Kidney (tissue), 14 donors: ENCODE results near the gene ANO7. TPM values are rescaled to one million over a fixed set of nuclear protein-coding genes. Genes with fewer than 3 reads are reported as not detected.

Source experiments
- DNase-seq, 5 donors: peaks; one replicate each; pipeline ENCODE4 v3.0.0-alpha.2; 2013 to 2020
- FAIRE-seq: peaks from 2 replicates; lab custom pipeline; 2012; peaks lifted over from hg19 to GRCh38; lab: Jason Lieb, UNC
- H3K27ac ChIP-seq, 2 donors: one replicate each; pipeline ENCODE4 v1.7.0; 2013; ENCODE audit warnings: low read depth in 2 of 2, low read length in 2 of 2, inconsistent platforms in 1 of 2
- H3K27me3 ChIP-seq: one replicate; pipeline ENCODE4 v1.7.1; 2013; ENCODE audit warnings: low read length, inconsistent platforms; ENCODE audit not compliant: control insufficient read depth, insufficient read depth
- H3K36me3 ChIP-seq, 3 donors: one replicate each; pipeline versions ENCODE4 v1.7.0 to v1.7.1; 2013; ENCODE audit warnings: low read length in 3 of 3, control low read depth in 1 of 3, inconsistent platforms in 1 of 3; ENCODE audit not compliant: insufficient read depth in 3 of 3, control insufficient read depth in 2 of 3
- H3K4me1 ChIP-seq, 3 donors: one replicate each; pipeline versions ENCODE4 v1.7.0 to v1.7.1; 2013; ENCODE audit warnings: low read length in 3 of 3, inconsistent platforms in 1 of 3, low read depth in 1 of 3; ENCODE audit not compliant: control insufficient read depth in 2 of 3, insufficient read depth in 2 of 3
- H3K4me3 ChIP-seq, 3 donors: one replicate each; pipeline versions ENCODE4 v1.7.0 to v1.8.1; 2013; ENCODE audit warnings: low read length in 3 of 3, control low read depth in 1 of 3, inconsistent platforms in 1 of 3
- H3K9ac ChIP-seq, 3 donors: one replicate each; pipeline versions ENCODE4 v1.7.0 to v1.7.1; 2013; ENCODE audit warnings: low read length in 3 of 3, control low read depth in 1 of 3, inconsistent platforms in 1 of 3
- H3K9me3 ChIP-seq, 3 donors: one replicate each; pipeline versions ENCODE4 v1.7.0 to v1.7.1; 2013; ENCODE audit warnings: low read length in 3 of 3, control low read depth in 1 of 3, inconsistent platforms in 1 of 3; ENCODE audit not compliant: control insufficient read depth in 2 of 3, insufficient read depth in 1 of 3
- intact Hi-C: fragments of 100-400 bp; cut with DNase I; formaldehyde crosslinking; loops from one replicate; pipeline ENCODE4 v1.11.1; 2022
- polyA plus RNA-seq: library from polyadenylated mRNA; stranded (reverse); fragments of 350-450 nt; fragmentation: Illumina TruSeq; extraction: RNeasy Lipid Tissue Mini Kit (QIAGEN cat#74804); gene quantifications from one replicate; pipeline ENCODE4 v1.2.3, GENCODE V29; 2014; ENCODE audit warnings: low read depth, low replicate concordance; ENCODE audit not compliant: insufficient read depth
- total RNA-seq: library from RNA; stranded (reverse); fragmentation: NEBNext Ultra II Directional; extraction: Animal tissue kit (Norgen Biotek cat#: 25700); gene quantifications from one replicate; pipeline ENCODE4 v1.2.1, GENCODE V29; 2021
- TF ChIP-seq, protein P1 (sequence below): IDR thresholded peaks from 3 replicates; pipeline ENCODE4 v1.5.1; 2012; ENCODE audit warnings: mild to moderate bottlenecking, moderate library complexity, borderline replicate concordance; ENCODE audit not compliant: insufficient read depth; ENCODE audit errors: extremely low read depth
- donor health status: control.
- donor health status: control.
- donor health status: control.
- donor health status: control.
- donor health status: control.
- donor health status: DM: yes; HTN: yes; CAD: no.
- donor health status: Normal renal cell carcinoma (clear cell type).

ANO7 gene
- total and polyA plus RNA-seq, 2 donors from 2014 or later = 1.1 to 1.9 TPM

DNA sequence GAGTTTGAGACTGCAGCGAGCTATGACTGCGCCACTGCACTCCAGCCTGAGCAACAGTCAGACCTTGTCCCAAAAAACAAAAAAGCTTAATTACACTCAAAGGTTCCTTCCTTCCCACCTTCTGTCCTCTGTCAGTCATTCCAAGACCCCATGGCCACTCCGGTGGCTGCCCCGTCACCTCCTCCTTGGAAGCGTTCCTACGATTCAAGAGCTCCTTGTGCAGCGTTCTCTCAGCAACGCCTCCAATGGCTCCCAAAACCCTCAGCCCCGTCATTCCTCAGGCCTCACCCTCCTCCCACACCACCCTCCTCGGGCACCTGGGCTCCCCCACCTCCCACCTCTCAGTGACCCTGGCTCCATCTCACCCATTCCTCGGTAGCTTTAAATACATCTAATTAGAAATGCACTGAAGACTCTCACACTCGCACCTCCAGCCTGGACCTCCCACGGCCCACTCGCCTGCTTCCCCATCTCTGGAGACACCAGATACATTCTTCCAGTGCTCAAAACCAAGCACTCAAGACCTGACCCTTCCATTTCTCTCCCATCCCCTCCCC lies 47.2 kb upstream of the ANO7 start:
- no peaks in the 10 kb centered on the region for H3K36me3 ChIP-seq
- H3K9me3 ChIP-seq = no peaks in the 10 kb centered on the region
- H3K4me3 ChIP-seq = no peak overlapping the region
- H3K4me1 ChIP-seq = no peaks in the 10 kb centered on the region
- TF ChIP-seq, protein P1, sequence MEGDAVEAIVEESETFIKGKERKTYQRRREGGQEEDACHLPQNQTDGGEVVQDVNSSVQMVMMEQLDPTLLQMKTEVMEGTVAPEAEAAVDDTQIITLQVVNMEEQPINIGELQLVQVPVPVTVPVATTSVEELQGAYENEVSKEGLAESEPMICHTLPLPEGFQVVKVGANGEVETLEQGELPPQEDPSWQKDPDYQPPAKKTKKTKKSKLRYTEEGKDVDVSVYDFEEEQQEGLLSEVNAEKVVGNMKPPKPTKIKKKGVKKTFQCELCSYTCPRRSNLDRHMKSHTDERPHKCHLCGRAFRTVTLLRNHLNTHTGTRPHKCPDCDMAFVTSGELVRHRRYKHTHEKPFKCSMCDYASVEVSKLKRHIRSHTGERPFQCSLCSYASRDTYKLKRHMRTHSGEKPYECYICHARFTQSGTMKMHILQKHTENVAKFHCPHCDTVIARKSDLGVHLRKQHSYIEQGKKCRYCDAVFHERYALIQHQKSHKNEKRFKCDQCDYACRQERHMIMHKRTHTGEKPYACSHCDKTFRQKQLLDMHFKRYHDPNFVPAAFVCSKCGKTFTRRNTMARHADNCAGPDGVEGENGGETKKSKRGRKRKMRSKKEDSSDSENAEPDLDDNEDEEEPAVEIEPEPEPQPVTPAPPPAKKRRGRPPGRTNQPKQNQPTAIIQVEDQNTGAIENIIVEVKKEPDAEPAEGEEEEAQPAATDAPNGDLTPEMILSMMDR = no peak
- H3K27me3 ChIP-seq = no peaks in the 10 kb centered on the region
- FAIRE-seq (no peak), DNase-seq (peak in 1 of 5 donors; percentile 26)
- H3K9ac ChIP-seq = no peak overlapping the region
- intact Hi-C loops = no loop called here
- no peak overlapping the region for H3K27ac ChIP-seq

GRCh38 chr2:241142063-241142462 lies 46.4 kb upstream of the ANO7 start:
- no peak for FAIRE-seq

GRCh38 chr2:241142593-241142992 lies 45.9 kb upstream of the ANO7 start:
- DNase-seq = peak in 1 of 5 donors; percentile 26
- Histone ChIP-seq H3K9me3 (no peaks in the 10 kb centered on the region), H3K4me1 (no peaks in the 10 kb centered on the region), H3K27ac (no peak overlapping the region), H3K27me3 (no peaks in the 10 kb centered on the region), H3K4me3 (no peak overlapping the region), H3K9ac (no peak overlapping the region), H3K36me3 (no peaks in the 10 kb centered on the region)
- FAIRE-seq = no peak
- intact Hi-C loops = no loop called here
- TF ChIP-seq, protein P1 = no peak

More at GRCh38 chr2:241142063-241142462, 46.4 kb upstream of the ANO7 start:
- Histone ChIP-seq H3K36me3 (no peaks in the 10 kb centered on the region), H3K27me3 (no peaks in the 10 kb centered on the region), H3K27ac (no peak overlapping the region), H3K4me1 (no peaks in the 10 kb centered on the region), H3K9me3 (no peaks in the 10 kb centered on the region), H3K4me3 (no peak overlapping the region), H3K9ac (no peak overlapping the region)
- intact Hi-C loops = no loop called here
- TF ChIP-seq, protein P1 = no peak
- peak in 1 of 5 donors; percentile 9 for DNase-seq

- intact Hi-C loops = no loop called here
- TF ChIP-seq, protein P1 = no peak
- no peaks in the 10 kb centered on the region for H3K36me3 ChIP-seq
Observed at GRCh38 chr2:241146286-241146685, 42.2 kb upstream of the ANO7 start.

More at GRCh38 chr2:241146286-241146685, 42.2 kb upstream of the ANO7 start:
- DNase-seq (no peak), FAIRE-seq (no peak)
- Histone ChIP-seq H3K9ac (no peak overlapping the region), H3K27ac (no peak overlapping the region), H3K4me1 (peaks cover 0 to 14% (median 5%) of the 10 kb centered on the region in 3 donors), H3K27me3 (no peaks in the 10 kb centered on the region), H3K4me3 (no peak overlapping the region), H3K9me3 (no peaks in the 10 kb centered on the region)
